GM12891 (cell line): ENCODE data around the gene CNRIP1.

Experiments used
- POLR2A ChIP-seq: IDR thresholded peaks from 2 replicates; pipeline ENCODE4 v1.6.1; 2011; ENCODE audit warnings: low read depth, low read length, control low read depth
- POLR2AphosphoS5 ChIP-seq: IDR thresholded peaks from 2 replicates; pipeline ENCODE4 v1.6.1; 2011; ENCODE audit warnings: low read depth, low read length, control low read depth
- POU2F2 ChIP-seq: IDR thresholded peaks from 2 replicates; pipeline ENCODE4 v1.6.1; 2011; ENCODE audit warnings: low read depth, mild to moderate bottlenecking, control low read depth, low read length, moderate library complexity
- SPI1 ChIP-seq: IDR thresholded peaks from 2 replicates; pipeline ENCODE4 v1.6.1; 2011; ENCODE audit warnings: low read depth, low read length, control low read depth
- TAF1 ChIP-seq: IDR thresholded peaks from 2 replicates; pipeline ENCODE4 v1.6.1; 2011; ENCODE audit warnings: low read depth, low read length, control low read depth

- TF ChIP-seq POLR2A: no peak
- no peak for TF ChIP-seq SPI1
- no peak for TF ChIP-seq POLR2AphosphoS5
- no peak for TF ChIP-seq TAF1
- no peak for TF ChIP-seq POU2F2
These were observed 28.8 kb downstream of the CNRIP1 start for GRCh38 chr2:68290901-68291300.
